SK-N-SH treated with all-trans-retinoic acid at 6 μM for 48 hours (cell line): Measurements from ENCODE around the gene DENND5B.

Source experiments
- ATAC-seq: fragments of 200-7000 bp; cut with Tn5 transposase; 3 replicates; pipeline ENCODE4 v1.9.1; 2020; ENCODE audit warnings: mild to moderate bottlenecking, moderate library complexity
- ARNTL ChIP-seq: fragments of 450-650 bp; formaldehyde crosslinking; IDR thresholded peaks from 2 replicates; pipeline ENCODE4 v1.5.0; 2020; ENCODE audit warnings: low read depth, mild to moderate bottlenecking, moderate library complexity, borderline replicate concordance
- CSDC2 ChIP-seq: fragments of 250-450 bp; sonication (Bioruptor Pico); IDR thresholded peaks from 2 replicates; pipeline ENCODE4 v1.5.0; 2020; ENCODE audit warnings: mild to moderate bottlenecking, moderate library complexity
- ESRRG ChIP-seq: fragments of 250-450 bp; sonication (Bioruptor Pico); IDR thresholded peaks from 2 replicates; pipeline ENCODE4 v1.6.1; 2021; ENCODE audit warnings: mild to moderate bottlenecking
- ISL1 ChIP-seq: fragments of 250-450 bp; sonication (Bioruptor Pico); IDR thresholded peaks from 2 replicates; pipeline ENCODE4 v2.1.2; 2022; ENCODE audit warnings: mild to moderate bottlenecking, moderate library complexity
- PPARA ChIP-seq: fragments of 250-450 bp; sonication (Bioruptor Pico); IDR thresholded peaks from 2 replicates; pipeline ENCODE4 v1.5.0; 2020; ENCODE audit warnings: mild to moderate bottlenecking, borderline replicate concordance
- RARB ChIP-seq: fragments of 250-450 bp; sonication (Bioruptor Pico); IDR thresholded peaks from 2 replicates; pipeline ENCODE4 v1.8.0; 2021; ENCODE audit warnings: mild to moderate bottlenecking, moderate library complexity
- SNAI2 ChIP-seq: fragments of 250-450 bp; sonication (Bioruptor Pico); IDR thresholded peaks from 2 replicates; pipeline ENCODE4 v1.5.0; 2020; ENCODE audit warnings: mild to moderate bottlenecking, moderate library complexity
- TCF4 ChIP-seq: fragments of 250-450 bp; sonication (Bioruptor Pico); IDR thresholded peaks from 2 replicates; pipeline ENCODE4 v1.8.0; 2021; ENCODE audit warnings: mild to moderate bottlenecking, moderate library complexity, borderline replicate concordance
- TOX ChIP-seq: fragments of 250-450 bp; sonication (Bioruptor Pico); IDR thresholded peaks from 2 replicates; pipeline ENCODE4 v1.8.0; 2021; ENCODE audit warnings: mild to moderate bottlenecking, moderate library complexity, borderline replicate concordance
- ZC3H10 ChIP-seq: fragments of 250-450 bp; sonication (Bioruptor Pico); IDR thresholded peaks from 2 replicates; pipeline ENCODE4 v1.5.1; 2021; ENCODE audit warnings: mild to moderate bottlenecking, moderate library complexity
- ZFP30 ChIP-seq: fragments of 450-650 bp; formaldehyde crosslinking; IDR thresholded peaks from 2 replicates; pipeline ENCODE4 v1.5.0; 2022; ENCODE audit warnings: mild to moderate bottlenecking, moderate library complexity
- ZNF565 ChIP-seq: fragments of 450-650 bp; formaldehyde crosslinking; conservative IDR thresholded peaks from 2 replicates; pipeline ENCODE4 v1.5.0; 2020; ENCODE audit warnings: low read depth, mild to moderate bottlenecking, moderate library complexity
- ZNF70 ChIP-seq: fragments of 450-650 bp; formaldehyde crosslinking; IDR thresholded peaks from 2 replicates; pipeline ENCODE4 v1.5.0; 2020; ENCODE audit warnings: mild to moderate bottlenecking, moderate library complexity
- ZNF8 ChIP-seq: fragments of 450-650 bp; formaldehyde crosslinking; IDR thresholded peaks from 2 replicates; pipeline ENCODE4 v1.5.0; 2020; ENCODE audit warnings: mild to moderate bottlenecking, moderate library complexity
- TF ChIP-seq, protein P1 (sequence below): fragments of 250-450 bp; sonication (Bioruptor Pico); IDR thresholded peaks from 2 replicates; pipeline ENCODE4 v1.8.0; 2021; ENCODE audit warnings: low read depth, mild to moderate bottlenecking, moderate library complexity, borderline replicate concordance
- TF ChIP-seq, protein P2 (sequence below): fragments of 250-450 bp; sonication (Bioruptor Pico); IDR thresholded peaks from 2 replicates; pipeline ENCODE4 v1.5.1; 2020; ENCODE audit warnings: low read depth, mild to moderate bottlenecking, moderate library complexity
- TF ChIP-seq, protein P3 (sequence below): fragments of 250-450 bp; sonication (Bioruptor Pico); IDR thresholded peaks from 2 replicates; pipeline ENCODE4 v1.5.1; 2021; ENCODE audit warnings: mild to moderate bottlenecking, moderate library complexity
- TF ChIP-seq, protein P4 (sequence below): fragments of 250-450 bp; sonication (Bioruptor Pico); IDR thresholded peaks from 2 replicates; pipeline ENCODE4 v1.5.0; 2020; ENCODE audit warnings: mild to moderate bottlenecking, moderate library complexity
- TF ChIP-seq, protein P5 (sequence below): fragments of 250-450 bp; sonication (Bioruptor Pico); IDR thresholded peaks from 2 replicates; pipeline ENCODE4 v1.8.0; 2020; ENCODE audit warnings: mild to moderate bottlenecking, moderate library complexity, borderline replicate concordance

DENND5B gene

DNA sequence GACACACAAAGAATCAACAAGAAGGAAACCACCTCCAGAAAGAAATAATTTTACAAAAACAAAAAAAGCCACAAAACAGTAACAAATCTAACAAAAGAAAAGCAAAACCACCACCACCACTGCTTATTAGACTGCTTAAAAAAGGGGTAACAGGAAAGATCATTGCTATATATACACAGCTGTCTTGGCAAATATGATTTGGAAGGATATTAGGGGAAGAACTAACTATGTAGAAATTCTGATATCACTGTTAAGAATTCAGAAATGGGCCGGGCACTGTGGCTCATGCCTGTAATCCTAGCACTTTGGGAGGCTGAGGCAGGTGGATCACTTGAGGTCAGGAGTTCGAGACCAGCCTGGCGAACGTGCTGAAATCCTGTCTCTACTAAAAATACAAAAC, 92.5 kb downstream of the DENND5B start (continued):
- TF ChIP-seq, protein P1, sequence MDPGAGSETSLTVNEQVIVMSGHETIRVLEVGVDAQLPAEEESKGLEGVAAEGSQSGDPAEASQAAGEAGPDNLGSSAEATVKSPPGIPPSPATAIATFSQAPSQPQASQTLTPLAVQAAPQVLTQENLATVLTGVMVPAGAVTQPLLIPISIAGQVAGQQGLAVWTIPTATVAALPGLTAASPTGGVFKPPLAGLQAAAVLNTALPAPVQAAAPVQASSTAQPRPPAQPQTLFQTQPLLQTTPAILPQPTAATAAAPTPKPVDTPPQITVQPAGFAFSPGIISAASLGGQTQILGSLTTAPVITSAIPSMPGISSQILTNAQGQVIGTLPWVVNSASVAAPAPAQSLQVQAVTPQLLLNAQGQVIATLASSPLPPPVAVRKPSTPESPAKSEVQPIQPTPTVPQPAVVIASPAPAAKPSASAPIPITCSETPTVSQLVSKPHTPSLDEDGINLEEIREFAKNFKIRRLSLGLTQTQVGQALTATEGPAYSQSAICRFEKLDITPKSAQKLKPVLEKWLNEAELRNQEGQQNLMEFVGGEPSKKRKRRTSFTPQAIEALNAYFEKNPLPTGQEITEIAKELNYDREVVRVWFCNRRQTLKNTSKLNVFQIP: no peak
- TF ChIP-seq TOX (CRISPR knock-in tag) (no peak), CSDC2 (CRISPR knock-in tag) (no peak), SNAI2 (CRISPR knock-in tag) (no peak), ZNF8 (no peak), ISL1 (no peak), RARB (no peak), ZNF565 (CRISPR knock-in tag) (no peak), ESRRG (CRISPR knock-in tag) (no peak)

DNA sequence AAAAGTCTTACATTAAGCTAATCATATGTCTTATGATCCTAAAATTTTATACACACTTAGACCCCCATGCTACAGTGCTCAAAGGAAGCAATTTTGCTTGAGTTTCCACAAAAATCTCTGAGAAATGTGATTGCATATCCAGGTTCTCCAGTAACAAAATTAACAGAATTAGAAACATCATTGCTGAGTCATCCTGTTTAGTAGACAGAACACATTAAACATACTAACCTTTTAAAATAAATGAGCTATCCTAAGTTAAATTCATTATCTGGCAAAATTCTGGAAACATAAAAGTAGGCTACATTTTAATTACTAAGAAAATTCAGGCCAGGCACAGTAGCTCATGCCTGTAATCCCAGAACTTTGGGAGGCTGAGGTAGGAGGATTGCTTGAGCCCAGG, 94.7 kb downstream of the DENND5B start:
- no peak; the same call in 2 of the 3 replicates for ATAC-seq
- TF ChIP-seq ISL1: peak; percentile 87
- no peak for TF ChIP-seq ZFP30 (CRISPR knock-in tag)
- 0 out of 2 replicates have a peak, but pooled peaks have one; percentile 9 for TF ChIP-seq ZC3H10 (CRISPR knock-in tag)
- TF ChIP-seq, protein P2, sequence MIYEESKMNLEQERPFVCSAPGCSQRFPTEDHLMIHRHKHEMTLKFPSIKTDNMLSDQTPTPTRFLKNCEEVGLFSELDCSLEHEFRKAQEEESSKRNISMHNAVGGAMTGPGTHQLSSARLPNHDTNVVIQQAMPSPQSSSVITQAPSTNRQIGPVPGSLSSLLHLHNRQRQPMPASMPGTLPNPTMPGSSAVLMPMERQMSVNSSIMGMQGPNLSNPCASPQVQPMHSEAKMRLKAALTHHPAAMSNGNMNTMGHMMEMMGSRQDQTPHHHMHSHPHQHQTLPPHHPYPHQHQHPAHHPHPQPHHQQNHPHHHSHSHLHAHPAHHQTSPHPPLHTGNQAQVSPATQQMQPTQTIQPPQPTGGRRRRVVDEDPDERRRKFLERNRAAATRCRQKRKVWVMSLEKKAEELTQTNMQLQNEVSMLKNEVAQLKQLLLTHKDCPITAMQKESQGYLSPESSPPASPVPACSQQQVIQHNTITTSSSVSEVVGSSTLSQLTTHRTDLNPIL (CRISPR knock-in tag): no peak
- TF ChIP-seq, protein P3, sequence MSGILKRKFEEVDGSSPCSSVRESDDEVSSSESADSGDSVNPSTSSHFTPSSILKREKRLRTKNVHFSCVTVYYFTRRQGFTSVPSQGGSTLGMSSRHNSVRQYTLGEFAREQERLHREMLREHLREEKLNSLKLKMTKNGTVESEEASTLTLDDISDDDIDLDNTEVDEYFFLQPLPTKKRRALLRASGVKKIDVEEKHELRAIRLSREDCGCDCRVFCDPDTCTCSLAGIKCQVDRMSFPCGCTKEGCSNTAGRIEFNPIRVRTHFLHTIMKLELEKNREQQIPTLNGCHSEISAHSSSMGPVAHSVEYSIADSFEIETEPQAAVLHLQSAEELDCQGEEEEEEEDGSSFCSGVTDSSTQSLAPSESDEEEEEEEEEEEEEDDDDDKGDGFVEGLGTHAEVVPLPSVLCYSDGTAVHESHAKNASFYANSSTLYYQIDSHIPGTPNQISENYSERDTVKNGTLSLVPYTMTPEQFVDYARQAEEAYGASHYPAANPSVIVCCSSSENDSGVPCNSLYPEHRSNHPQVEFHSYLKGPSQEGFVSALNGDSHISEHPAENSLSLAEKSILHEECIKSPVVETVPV: peak; percentile 47; the same call in 1 of the 2 replicates

DNA sequence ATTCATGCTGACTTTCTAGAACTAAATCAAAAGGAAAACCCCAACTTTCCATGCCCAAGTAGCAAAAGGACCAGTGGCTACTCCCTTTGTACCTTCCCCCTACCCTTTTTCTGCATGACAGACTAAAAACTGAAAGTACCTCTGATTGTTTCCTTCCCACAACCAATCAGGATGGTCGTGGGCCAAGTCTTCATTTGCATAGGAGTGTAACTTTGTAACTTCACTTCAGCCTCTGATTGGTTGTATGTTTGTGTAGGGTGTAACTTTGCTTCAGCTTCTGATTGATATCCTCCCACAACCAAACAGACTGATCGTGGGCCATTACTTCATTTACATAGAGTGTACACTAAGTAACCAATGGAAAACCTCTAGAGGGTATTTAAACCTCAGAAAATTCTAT, 96.5 kb downstream of the DENND5B start:
- TF ChIP-seq PPARA (no peak), TOX (CRISPR knock-in tag) (no peak), CSDC2 (CRISPR knock-in tag) (no peak), ESRRG (CRISPR knock-in tag) (no peak), ARNTL (no peak)
- no peak for ATAC-seq

DNA sequence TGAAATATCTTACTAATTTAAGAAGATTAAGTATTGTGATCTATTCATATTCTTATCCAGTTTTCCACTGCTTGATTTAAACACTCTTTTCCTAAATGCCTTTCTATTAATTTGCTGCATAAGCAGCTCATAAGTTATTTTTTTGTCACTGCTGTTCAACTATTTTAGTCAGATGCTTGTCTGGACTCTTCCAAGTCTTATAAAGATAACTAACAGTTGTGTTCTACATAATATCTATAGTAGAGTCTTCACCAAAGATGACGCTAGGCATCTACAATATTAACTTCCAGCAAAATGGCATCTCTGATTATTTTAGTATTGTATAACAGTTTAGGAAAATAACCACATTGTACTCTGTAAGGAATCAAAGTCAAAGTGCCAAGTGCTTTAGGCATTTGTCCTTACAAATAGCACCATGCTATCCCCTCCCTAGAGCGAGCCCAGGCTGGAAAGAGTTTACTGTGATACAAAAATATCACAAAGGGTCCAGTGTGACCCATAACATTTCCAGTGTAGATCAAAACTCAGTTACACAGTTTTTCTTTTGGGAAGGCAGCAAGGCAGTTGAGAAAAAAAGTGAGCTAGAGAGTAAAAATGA, 98.2 kb downstream of the DENND5B start:
- TF ChIP-seq ARNTL: no peak
- TF ChIP-seq ISL1: no peak
- peak; percentile 88 for TF ChIP-seq TOX (CRISPR knock-in tag)
- no peak for TF ChIP-seq CSDC2 (CRISPR knock-in tag)
- TF ChIP-seq RARB: 0 out of 2 replicates have a peak, but pooled peaks have one; percentile 33
- TF ChIP-seq PPARA: no peak
- TF ChIP-seq ZNF8: no peak
- no peak for TF ChIP-seq TCF4 (CRISPR knock-in tag)
- peak; percentile 57 for TF ChIP-seq ZC3H10 (CRISPR knock-in tag)
- peak; percentile 64 for ATAC-seq

DNA sequence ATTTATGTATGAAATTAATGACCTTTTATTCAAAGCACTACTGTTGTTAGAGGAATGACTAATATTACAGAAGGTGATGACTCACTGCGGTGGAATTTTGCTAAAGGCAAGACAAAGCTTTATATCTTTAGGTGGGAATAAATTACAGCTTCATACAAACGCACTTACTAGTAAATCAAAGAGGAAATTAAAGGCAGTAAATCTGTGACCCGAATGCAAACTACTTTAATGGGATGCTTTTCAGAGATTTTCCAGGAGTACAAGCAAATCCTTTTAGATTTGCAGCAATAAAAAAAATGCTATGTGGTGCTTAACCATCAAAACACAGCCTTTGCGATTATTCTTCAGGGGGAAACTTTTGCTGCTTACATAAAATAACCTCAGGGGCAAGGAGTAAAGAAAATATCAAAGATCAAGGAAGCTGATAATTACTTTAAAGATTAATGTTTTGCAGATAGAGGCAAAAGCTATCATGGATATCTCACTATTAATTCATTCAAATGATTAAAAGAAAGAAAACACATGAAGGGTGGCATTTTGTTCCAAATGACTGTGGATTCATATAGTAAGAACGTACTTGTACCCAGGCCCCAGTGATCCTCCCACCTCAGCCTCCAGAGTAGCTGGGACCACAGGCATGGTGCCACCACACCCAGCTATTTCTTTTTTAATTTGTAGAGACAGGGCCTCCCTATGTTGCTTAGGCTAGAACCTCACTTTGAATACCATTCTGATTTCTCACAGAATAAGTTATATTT, 98.9 kb downstream of the DENND5B start:
- ATAC-seq: peak; percentile 56
- TF ChIP-seq RARB (peak; percentile 91; the same call in 1 of the 2 replicates), ZC3H10 (CRISPR knock-in tag) (peak; percentile 97), ARNTL (no peak), PPARA (no peak), TOX (CRISPR knock-in tag) (peak; percentile 97), ISL1 (peak; percentile 99), ZNF70 (CRISPR knock-in tag) (no peak)
- TF ChIP-seq, protein P2 (CRISPR knock-in tag): peak; percentile 93
- TF ChIP-seq, protein P4, sequence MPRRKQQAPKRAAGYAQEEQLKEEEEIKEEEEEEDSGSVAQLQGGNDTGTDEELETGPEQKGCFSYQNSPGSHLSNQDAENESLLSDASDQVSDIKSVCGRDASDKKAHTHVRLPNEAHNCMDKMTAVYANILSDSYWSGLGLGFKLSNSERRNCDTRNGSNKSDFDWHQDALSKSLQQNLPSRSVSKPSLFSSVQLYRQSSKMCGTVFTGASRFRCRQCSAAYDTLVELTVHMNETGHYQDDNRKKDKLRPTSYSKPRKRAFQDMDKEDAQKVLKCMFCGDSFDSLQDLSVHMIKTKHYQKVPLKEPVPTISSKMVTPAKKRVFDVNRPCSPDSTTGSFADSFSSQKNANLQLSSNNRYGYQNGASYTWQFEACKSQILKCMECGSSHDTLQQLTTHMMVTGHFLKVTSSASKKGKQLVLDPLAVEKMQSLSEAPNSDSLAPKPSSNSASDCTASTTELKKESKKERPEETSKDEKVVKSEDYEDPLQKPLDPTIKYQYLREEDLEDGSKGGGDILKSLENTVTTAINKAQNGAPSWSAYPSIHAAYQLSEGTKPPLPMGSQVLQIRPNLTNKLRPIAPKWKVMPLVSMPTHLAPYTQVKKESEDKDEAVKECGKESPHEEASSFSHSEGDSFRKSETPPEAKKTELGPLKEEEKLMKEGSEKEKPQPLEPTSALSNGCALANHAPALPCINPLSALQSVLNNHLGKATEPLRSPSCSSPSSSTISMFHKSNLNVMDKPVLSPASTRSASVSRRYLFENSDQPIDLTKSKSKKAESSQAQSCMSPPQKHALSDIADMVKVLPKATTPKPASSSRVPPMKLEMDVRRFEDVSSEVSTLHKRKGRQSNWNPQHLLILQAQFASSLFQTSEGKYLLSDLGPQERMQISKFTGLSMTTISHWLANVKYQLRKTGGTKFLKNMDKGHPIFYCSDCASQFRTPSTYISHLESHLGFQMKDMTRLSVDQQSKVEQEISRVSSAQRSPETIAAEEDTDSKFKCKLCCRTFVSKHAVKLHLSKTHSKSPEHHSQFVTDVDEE (CRISPR knock-in tag): no peak
- TF ChIP-seq, protein P3: peak; percentile 81; the same call in 1 of the 2 replicates
- TF ChIP-seq, protein P5, sequence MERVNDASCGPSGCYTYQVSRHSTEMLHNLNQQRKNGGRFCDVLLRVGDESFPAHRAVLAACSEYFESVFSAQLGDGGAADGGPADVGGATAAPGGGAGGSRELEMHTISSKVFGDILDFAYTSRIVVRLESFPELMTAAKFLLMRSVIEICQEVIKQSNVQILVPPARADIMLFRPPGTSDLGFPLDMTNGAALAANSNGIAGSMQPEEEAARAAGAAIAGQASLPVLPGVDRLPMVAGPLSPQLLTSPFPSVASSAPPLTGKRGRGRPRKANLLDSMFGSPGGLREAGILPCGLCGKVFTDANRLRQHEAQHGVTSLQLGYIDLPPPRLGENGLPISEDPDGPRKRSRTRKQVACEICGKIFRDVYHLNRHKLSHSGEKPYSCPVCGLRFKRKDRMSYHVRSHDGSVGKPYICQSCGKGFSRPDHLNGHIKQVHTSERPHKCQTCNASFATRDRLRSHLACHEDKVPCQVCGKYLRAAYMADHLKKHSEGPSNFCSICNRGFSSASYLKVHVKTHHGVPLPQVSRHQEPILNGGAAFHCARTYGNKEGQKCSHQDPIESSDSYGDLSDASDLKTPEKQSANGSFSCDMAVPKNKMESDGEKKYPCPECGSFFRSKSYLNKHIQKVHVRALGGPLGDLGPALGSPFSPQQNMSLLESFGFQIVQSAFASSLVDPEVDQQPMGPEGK (CRISPR knock-in tag): peak; percentile 90
